Measurements from ENCODE around the gene CLEC2A.
"Not testable (repeated sequence)": the region's sequence is repeated elsewhere in the genome, so short reads cannot be mapped to it uniquely, and the experiment has no call there.

GRCh38 chr12:9974731-9975130, 42.6 kb upstream of the CLEC2A start:
- TF ChIP-seq CTCF (IDR thresholded peaks at IDR 0.05 in 2 of 3, conservative IDR thresholded peaks at IDR 0.05 in 1 of 3; ENCODE audit: borderline replicate concordance in 1 of 3, insufficient read depth in 1 of 3, low read depth in 2 of 3, low read length in 2 of 3); POLR2A (IDR thresholded peaks at IDR 0.05; ENCODE audit: borderline replicate concordance, extremely low read depth, insufficient read depth, insufficient read length); EZH2 (IDR thresholded peaks at IDR 0.05); POLR2AphosphoS5 (IDR thresholded peaks at IDR 0.05; ENCODE audit: low read depth, low read length); EZH2phosphoT487 (IDR thresholded peaks at IDR 0.05; ENCODE audit: borderline replicate concordance); EGR1 (IDR thresholded peaks at IDR 0.05; ENCODE audit: low read depth); REST (IDR thresholded peaks at IDR 0.05; ENCODE audit: low read depth); SIN3A (IDR thresholded peaks at IDR 0.05; ENCODE audit: low read depth); JUND (IDR thresholded peaks at IDR 0.05); ZBTB33 (IDR thresholded peaks at IDR 0.05; ENCODE audit: extremely low read depth, insufficient replicate concordance, low read length); ZFX (IDR thresholded peaks at IDR 0.05); ELF1 (IDR thresholded peaks at IDR 0.05; ENCODE audit: borderline replicate concordance, low read depth): not testable (repeated sequence)
